AG09309 (cell line): ENCODE data around the gene DNAH3.
"Not testable (repeated sequence)": the region's sequence is repeated elsewhere in the genome, so short reads cannot be mapped to it uniquely, and the experiment has no call there.

Experiments used
- DNase-seq: peaks from one replicate; pipeline ENCODE4 v3.0.0-alpha.2; 2010; ENCODE audit warnings: low read depth
- H3K4me3 ChIP-seq: 2 replicates; pipeline ENCODE4 v1.5.1; 2011; ENCODE audit warnings: mild to moderate bottlenecking, low read depth, low read length, moderate library complexity; ENCODE audit not compliant: control insufficient read depth
- CTCF ChIP-seq: IDR thresholded peaks from 2 replicates; pipeline ENCODE4 v1.5.1; 2011; ENCODE audit warnings: mild to moderate bottlenecking, low read depth, low read length, inconsistent platforms; ENCODE audit not compliant: insufficient read depth, control insufficient read depth; ENCODE audit errors: missing control alignments

Gene DNAH3

DNA sequence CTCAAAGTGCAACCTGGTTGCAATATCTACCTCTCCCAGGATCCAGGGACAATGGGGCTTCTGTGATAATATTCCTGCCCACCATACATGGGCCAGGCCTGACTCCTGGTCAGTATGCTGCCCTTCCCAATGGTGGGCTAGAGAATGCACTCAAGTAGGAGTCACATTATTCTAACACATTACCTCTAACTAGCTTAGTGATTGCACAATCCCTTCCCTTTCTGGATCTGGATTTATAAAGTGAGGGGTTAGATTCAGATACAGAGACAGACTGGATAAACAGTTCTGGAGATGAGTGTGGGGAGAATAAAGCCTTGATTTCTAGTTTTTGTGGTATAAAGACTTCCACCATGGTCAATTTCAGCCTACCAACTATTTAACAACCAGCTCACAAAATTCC is 217.1 kb downstream of the DNAH3 start:
- DNase-seq, result no peak
- H3K4me3 ChIP-seq, result no peak overlapping the region
- TF ChIP-seq CTCF, result no peak

- DNase-seq, result no peak
- no peak for TF ChIP-seq CTCF
- H3K4me3 ChIP-seq, result no peak overlapping the region
Measured at GRCh38 chr16:20931066-20931600, 219.5 kb downstream of the DNAH3 start.

- no peak overlapping the region for H3K4me3 ChIP-seq
- no peak for TF ChIP-seq CTCF
- no peak for DNase-seq
Measured at GRCh38 chr16:20930365-20930690, 220.3 kb downstream of the DNAH3 start.

DNA sequence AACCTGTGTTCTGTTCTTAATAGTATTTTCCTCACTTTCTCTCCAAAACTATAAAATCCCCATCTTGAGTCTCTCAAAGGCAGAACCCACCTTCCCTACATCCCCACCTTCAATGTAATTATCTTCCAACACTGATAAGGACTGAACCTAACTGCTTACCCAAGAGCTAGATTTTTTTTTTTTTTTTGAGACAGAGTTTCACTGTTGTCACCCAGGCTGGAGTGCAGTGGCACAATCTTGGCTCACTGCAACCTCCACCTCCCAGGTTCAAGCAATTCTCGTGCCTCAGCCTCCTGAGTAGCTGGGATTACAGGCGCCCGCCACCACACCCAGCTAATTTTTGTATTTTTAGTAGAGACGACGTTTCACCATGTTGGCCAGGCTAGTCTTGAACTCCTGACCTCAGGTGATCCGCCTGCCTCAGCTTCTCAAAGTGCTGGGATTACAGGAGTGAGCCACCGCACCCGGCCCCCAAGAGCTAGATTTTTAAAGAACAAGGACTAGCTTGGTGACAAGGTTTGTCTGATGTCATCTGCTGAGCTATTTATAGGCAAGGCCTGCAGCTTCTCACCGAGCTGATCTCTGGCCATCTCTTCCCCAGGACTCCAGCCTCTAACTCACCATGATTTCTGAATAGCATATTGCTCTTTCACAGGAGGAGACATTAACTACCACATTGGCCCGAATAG is 220.8 kb downstream of the DNAH3 start:
- H3K4me3 ChIP-seq, result not testable (repeated sequence)

DNA sequence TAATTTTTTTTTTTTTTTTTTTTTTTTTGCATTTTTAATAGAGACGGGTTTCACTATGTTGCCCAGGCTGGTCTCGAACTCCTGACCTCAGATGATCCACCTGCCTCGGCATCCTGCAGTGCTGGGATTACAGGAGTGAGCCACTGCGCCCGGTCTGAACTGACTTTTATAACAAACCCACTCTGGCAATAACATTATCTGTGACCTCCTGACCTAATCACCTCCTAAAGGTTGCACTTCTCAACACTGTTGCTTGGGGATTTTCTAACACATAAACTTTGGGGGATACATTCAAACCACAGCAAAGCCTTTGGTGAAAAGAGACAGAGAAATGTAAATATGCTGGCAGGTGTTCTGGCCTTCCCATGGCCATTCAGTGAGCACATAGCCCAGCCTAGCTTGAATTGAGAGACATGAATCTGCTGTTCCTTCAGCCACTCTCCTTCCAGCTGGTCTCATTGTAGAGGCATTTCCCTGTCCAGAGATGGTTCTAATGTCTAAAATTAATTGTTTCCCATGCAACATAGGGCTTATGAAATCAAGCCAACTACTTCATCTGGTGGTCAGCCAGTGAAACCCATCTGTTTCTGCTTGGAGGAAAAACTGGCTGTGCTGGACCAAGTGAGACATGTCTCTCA is 221.8 kb downstream of the DNAH3 start:
- TF ChIP-seq CTCF, result no peak
- no peak overlapping the region for H3K4me3 ChIP-seq
- peak; percentile 17 for DNase-seq

More for the DNA sequence above, 220.8 kb downstream of the DNAH3 start:
- DNase-seq, result not testable (repeated sequence)

DNA sequence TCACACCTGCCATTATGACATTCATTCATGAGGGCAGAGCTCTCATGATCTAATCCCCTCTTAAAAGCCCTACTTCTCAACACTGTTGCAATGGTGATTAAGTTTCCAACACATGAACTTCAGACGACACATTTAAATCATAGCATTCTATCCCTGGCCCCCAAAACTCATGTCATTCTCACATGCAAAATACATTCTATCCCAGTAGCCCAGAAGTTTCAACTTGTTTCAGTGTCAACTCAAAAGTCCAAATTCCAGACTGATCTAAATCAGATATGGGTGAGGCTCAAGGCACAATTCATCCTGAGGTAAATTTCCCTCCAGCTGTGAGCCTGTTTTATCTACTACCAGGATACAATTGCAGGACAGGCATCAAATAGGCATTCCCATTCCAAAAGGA is 224.9 kb downstream of the DNAH3 start:
- no peak for TF ChIP-seq CTCF
- DNase-seq, result no peak
- no peak overlapping the region for H3K4me3 ChIP-seq

GRCh38 chr16:20923876-20924275 is 226.8 kb downstream of the DNAH3 start:
- DNase-seq, result no peak
- no peak overlapping the region for H3K4me3 ChIP-seq
- TF ChIP-seq CTCF, result no peak
